ENCODE data around the gene TAPT1.

DNA sequence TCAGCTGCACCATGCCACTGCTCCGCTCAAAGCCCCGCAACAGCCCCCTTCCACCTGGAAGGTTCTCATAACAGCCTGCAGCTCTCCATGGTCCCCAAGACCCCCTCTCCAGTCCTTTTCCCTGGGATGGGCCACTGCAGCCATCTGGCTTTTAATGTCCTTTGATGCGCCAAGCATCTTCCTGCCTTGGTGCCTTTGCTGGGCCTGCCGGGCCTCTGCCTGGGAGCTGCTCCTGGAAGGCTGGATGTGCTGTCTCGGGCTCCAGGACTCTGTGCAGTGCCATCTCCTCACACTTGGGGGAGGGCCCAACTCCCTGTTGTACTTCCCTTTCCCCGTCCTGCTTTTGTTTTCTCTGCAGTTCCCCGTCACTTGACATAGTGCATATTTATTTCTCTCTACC is 60.3 kb downstream of the TAPT1 start:
- TF ChIP-seq, protein P1, sequence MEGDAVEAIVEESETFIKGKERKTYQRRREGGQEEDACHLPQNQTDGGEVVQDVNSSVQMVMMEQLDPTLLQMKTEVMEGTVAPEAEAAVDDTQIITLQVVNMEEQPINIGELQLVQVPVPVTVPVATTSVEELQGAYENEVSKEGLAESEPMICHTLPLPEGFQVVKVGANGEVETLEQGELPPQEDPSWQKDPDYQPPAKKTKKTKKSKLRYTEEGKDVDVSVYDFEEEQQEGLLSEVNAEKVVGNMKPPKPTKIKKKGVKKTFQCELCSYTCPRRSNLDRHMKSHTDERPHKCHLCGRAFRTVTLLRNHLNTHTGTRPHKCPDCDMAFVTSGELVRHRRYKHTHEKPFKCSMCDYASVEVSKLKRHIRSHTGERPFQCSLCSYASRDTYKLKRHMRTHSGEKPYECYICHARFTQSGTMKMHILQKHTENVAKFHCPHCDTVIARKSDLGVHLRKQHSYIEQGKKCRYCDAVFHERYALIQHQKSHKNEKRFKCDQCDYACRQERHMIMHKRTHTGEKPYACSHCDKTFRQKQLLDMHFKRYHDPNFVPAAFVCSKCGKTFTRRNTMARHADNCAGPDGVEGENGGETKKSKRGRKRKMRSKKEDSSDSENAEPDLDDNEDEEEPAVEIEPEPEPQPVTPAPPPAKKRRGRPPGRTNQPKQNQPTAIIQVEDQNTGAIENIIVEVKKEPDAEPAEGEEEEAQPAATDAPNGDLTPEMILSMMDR (IDR thresholded peaks at IDR 0.05): no peak
- TF ChIP-seq POLR2A (IDR thresholded peaks at IDR 0.05): no peak

Data from vagina (tissue), 2 donors.